Measurements from ENCODE around the gene S100A14.
A peak's percentile ranks its signal among the peaks of the same experiment; 100 is the strongest.
"Not testable (repeated sequence)": the region's sequence is repeated elsewhere in the genome, so short reads cannot be mapped to it uniquely, and the experiment has no call there.

Gene S100A14

GRCh38 chr1:153592748-153593147 lies 23.4 kb downstream of the S100A14 start:
- ATAC-seq: no peak
- H3K9me3 Mint-ChIP-seq: no peaks in the 10 kb centered on the region
- peaks cover 9% of the 10 kb centered on the region for H3K4me1 Mint-ChIP-seq
- H3K27ac Mint-ChIP-seq: no peak overlapping the region
- no peaks in the 10 kb centered on the region for H3K27me3 Mint-ChIP-seq
- no peaks in the 10 kb centered on the region for H3K36me3 Mint-ChIP-seq
- H3K4me3 Mint-ChIP-seq: no peak overlapping the region

GRCh38 chr1:153588482-153588881 lies 27.6 kb downstream of the S100A14 start:
- H3K4me1 Mint-ChIP-seq: no peaks in the 10 kb centered on the region
- H3K4me3 Mint-ChIP-seq: no peak overlapping the region
- no peaks in the 10 kb centered on the region for H3K36me3 Mint-ChIP-seq
- no peak for ATAC-seq
- H3K27me3 Mint-ChIP-seq: no peaks in the 10 kb centered on the region
- no peaks in the 10 kb centered on the region for H3K9me3 Mint-ChIP-seq
- no peak overlapping the region for H3K27ac Mint-ChIP-seq

GRCh38 chr1:153588033-153588432 lies 28.1 kb downstream of the S100A14 start:
- H3K4me1 Mint-ChIP-seq, H3K27ac Mint-ChIP-seq: not testable (repeated sequence)

DNA sequence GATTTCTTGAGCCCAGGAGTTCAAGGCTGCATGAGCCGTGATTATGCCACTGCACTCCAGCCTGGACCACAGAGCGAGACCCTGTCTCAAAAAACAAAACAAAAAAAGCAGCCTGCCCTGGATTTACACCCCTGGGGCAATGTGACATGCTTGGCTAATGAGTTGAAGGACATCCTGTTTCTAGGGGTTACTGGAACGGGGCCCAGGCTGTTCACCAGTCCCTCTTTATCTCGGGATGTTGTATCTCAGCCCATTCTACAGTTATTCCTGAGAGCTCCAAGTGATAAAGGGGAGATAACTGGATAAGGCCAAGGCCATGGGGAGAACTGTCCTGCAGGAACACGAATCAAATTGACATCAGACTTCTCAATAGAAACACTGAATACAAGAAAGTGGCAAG lies 28.8 kb downstream of the S100A14 start:
- no peaks in the 10 kb centered on the region for H3K4me1 Mint-ChIP-seq
- no peaks in the 10 kb centered on the region for H3K9me3 Mint-ChIP-seq
- H3K4me3 Mint-ChIP-seq: no peak overlapping the region
- H3K36me3 Mint-ChIP-seq: no peaks in the 10 kb centered on the region
- H3K27ac Mint-ChIP-seq: no peak overlapping the region
- ATAC-seq: no peak
- H3K27me3 Mint-ChIP-seq: no peaks in the 10 kb centered on the region

More at GRCh38 chr1:153588033-153588432, 28.1 kb downstream of the S100A14 start:
- H3K9me3 Mint-ChIP-seq, H3K36me3 Mint-ChIP-seq, ATAC-seq, H3K27me3 Mint-ChIP-seq, H3K4me3 Mint-ChIP-seq: not testable (repeated sequence)

GRCh38 chr1:153586347-153586746 lies 29.8 kb downstream of the S100A14 start:
- Mint-ChIP-seq H3K9me3 (no peaks in the 10 kb centered on the region), H3K36me3 (no peaks in the 10 kb centered on the region), H3K4me1 (no peaks in the 10 kb centered on the region), H3K27ac (no peak overlapping the region), H3K27me3 (no peaks in the 10 kb centered on the region), H3K4me3 (no peak overlapping the region)
- ATAC-seq: no peak

- Mint-ChIP-seq H3K9me3 (no peaks in the 10 kb centered on the region), H3K27me3 (no peaks in the 10 kb centered on the region), H3K36me3 (no peaks in the 10 kb centered on the region), H3K4me1 (no peaks in the 10 kb centered on the region), H3K4me3 (no peak overlapping the region), H3K27ac (no peak overlapping the region)
- ATAC-seq: no peak
These were observed 31.1 kb downstream of the S100A14 start for GRCh38 chr1:153585006-153585405.

DNA sequence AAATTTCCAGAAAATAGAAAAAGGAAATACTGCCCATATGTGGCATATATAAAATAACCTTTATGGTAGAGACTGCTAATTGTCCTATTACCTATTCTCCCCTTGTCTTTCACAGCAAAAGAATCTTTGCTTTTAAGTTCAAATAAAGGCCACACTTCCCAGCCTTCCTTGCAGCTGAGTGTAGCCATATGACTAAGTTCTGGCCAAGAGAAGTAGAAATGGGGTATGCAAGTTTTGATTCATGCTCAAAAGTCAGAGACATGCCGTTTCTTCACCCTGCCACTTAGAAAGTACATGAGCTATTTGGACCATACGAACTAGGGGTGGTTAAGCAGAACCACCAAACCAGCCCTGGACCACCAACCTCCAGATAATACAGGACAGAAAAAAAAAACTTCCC lies 32.1 kb downstream of the S100A14 start:
- no peak overlapping the region for H3K4me3 Mint-ChIP-seq
- no peaks in the 10 kb centered on the region for H3K36me3 Mint-ChIP-seq
- peaks cover 5% of the 10 kb centered on the region for H3K27me3 Mint-ChIP-seq
- H3K4me1 Mint-ChIP-seq: no peaks in the 10 kb centered on the region
- no peak for ATAC-seq
- no peaks in the 10 kb centered on the region for H3K9me3 Mint-ChIP-seq
- no peak overlapping the region for H3K27ac Mint-ChIP-seq

DNA sequence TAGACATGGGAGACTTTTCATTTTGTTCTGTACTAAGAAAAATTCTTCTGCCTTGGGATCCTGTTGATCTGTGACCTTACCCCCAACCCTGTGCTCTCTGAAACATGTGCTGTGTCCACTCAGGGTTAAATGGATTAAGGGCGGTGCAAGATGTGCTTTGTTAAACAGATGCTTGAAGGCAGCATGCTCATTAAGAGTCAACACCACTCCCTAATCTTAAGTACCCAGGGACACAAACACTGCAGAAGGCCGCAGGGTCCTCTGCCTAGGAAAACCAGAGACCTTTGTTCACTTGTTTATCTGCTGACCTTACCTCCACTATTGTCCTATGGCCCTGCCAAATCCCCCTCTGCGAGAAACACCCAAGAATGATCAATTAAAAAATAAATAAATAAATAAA lies 32.6 kb downstream of the S100A14 start:
- ATAC-seq, H3K27ac Mint-ChIP-seq, H3K36me3 Mint-ChIP-seq, H3K9me3 Mint-ChIP-seq, H3K27me3 Mint-ChIP-seq, H3K4me1 Mint-ChIP-seq, H3K4me3 Mint-ChIP-seq: not testable (repeated sequence)

- not testable (repeated sequence) for ATAC-seq, H3K36me3 Mint-ChIP-seq, H3K4me1 Mint-ChIP-seq, H3K27ac Mint-ChIP-seq, H3K9me3 Mint-ChIP-seq, H3K4me3 Mint-ChIP-seq
- peaks cover 17% of the 10 kb centered on the region for H3K27me3 Mint-ChIP-seq
These were observed 33.3 kb downstream of the S100A14 start for GRCh38 chr1:153582836-153583235.

- H3K36me3 Mint-ChIP-seq: no peaks in the 10 kb centered on the region
- no peak for ATAC-seq
- H3K27ac Mint-ChIP-seq: no peak overlapping the region
- H3K4me1 Mint-ChIP-seq: peaks cover 12% of the 10 kb centered on the region
- no peak overlapping the region for H3K4me3 Mint-ChIP-seq
- H3K9me3 Mint-ChIP-seq: no peaks in the 10 kb centered on the region
- H3K27me3 Mint-ChIP-seq: peaks cover 23% of the 10 kb centered on the region
These were observed 37.2 kb downstream of the S100A14 start for GRCh38 chr1:153578936-153579335.

GRCh38 chr1:153578490-153578889 lies 37.6 kb downstream of the S100A14 start:
- H3K27me3 Mint-ChIP-seq: peaks cover 23% of the 10 kb centered on the region
- H3K9me3 Mint-ChIP-seq: no peaks in the 10 kb centered on the region
- no peak for ATAC-seq
- H3K36me3 Mint-ChIP-seq: no peaks in the 10 kb centered on the region
- H3K4me1 Mint-ChIP-seq: peaks cover 12% of the 10 kb centered on the region
- no peak overlapping the region for H3K27ac Mint-ChIP-seq
- H3K4me3 Mint-ChIP-seq: no peak overlapping the region

DNA sequence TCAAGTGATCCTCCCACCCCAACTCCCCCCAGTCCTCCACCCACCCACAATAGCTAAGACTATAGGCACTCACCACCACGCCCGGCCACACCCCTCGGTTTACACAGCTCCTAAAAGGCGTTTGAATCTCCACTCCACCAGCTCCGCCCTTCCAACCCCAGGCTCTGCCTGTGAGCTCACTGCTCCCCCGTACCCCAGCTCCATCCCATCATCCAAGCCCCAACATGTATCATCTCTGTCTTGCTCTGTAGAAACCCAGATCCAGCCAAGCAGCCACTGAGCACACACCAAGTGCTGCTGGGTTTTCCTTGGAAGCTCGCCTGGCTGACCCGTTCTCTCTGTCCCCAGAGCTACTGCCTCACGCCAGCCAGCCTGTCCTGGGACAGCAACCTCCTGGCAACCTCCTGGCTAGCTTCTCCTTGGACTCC lies 38.5 kb downstream of the S100A14 start:
- Mint-ChIP-seq H3K4me1 (peaks cover 19% of the 10 kb centered on the region), H3K9me3 (no peaks in the 10 kb centered on the region)

DNA sequence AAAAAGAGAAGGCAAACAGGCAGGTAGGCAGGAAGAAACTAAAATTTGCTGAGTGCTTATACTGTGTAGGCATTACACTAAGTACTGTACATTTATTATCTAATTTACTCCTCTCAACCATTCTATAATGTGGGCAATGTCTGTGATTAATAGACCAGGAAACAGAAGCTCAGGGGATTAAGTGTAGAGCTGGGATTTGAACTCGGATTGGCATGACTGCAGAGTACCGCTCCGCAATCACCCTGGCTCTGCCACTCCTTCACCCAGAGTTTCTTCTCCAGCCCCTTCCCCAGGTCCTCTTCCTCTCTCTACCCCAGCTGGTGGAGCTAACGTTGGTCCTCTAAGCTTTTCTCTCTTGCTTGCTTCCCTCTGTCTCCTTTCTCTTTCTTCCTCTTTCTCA lies 39.0 kb downstream of the S100A14 start:
- H3K4me3 Mint-ChIP-seq: no peak overlapping the region
- H3K4me1 Mint-ChIP-seq: peaks cover 23% of the 10 kb centered on the region
- H3K27me3 Mint-ChIP-seq: peaks cover 23% of the 10 kb centered on the region
- H3K27ac Mint-ChIP-seq: peak overlapping the region; percentile 3
- no peaks in the 10 kb centered on the region for H3K36me3 Mint-ChIP-seq
- no peaks in the 10 kb centered on the region for H3K9me3 Mint-ChIP-seq
- ATAC-seq: no peak

More for the DNA sequence above, 38.5 kb downstream of the S100A14 start:
- Mint-ChIP-seq H3K27me3 (peaks cover 23% of the 10 kb centered on the region), H3K4me3 (no peak overlapping the region), H3K36me3 (no peaks in the 10 kb centered on the region), H3K27ac (peak overlapping the region; percentile 3)
- ATAC-seq: no peak

GRCh38 chr1:153575497-153575896 lies 40.6 kb downstream of the S100A14 start:
- peaks cover 23% of the 10 kb centered on the region for H3K27me3 Mint-ChIP-seq
- not testable (repeated sequence) for ATAC-seq, H3K27ac Mint-ChIP-seq, H3K36me3 Mint-ChIP-seq, H3K4me3 Mint-ChIP-seq, H3K9me3 Mint-ChIP-seq
- H3K4me1 Mint-ChIP-seq: peaks cover 23% of the 10 kb centered on the region

- ATAC-seq, H3K36me3 Mint-ChIP-seq, H3K4me3 Mint-ChIP-seq, H3K9me3 Mint-ChIP-seq, H3K27ac Mint-ChIP-seq: not testable (repeated sequence)
- H3K27me3 Mint-ChIP-seq: peaks cover 23% of the 10 kb centered on the region
- H3K4me1 Mint-ChIP-seq: peaks cover 23% of the 10 kb centered on the region
These were observed 41.0 kb downstream of the S100A14 start for GRCh38 chr1:153575081-153575491.

DNA sequence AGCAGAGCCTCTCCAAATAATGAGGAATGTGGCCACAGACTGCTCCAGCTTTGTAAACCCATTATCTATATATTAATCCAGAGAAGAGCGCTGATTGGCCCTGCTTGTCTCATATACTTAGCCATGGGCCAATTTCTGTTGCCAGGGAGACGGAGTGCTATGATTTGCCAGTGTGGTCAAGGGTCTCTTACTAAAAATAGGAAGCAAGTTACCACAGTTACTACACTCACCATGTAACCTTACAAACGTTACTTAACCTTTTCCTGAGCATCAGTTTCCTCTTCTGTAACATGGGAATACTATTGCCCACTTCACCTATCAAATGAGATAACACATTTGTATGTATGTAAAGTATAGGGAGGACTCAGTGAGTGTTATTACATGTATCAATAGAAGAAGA lies 42.8 kb downstream of the S100A14 start:
- no peaks in the 10 kb centered on the region for H3K36me3 Mint-ChIP-seq
- H3K27ac Mint-ChIP-seq: peak overlapping the region; percentile 44
- H3K4me3 Mint-ChIP-seq: no peak overlapping the region
- no peak for ATAC-seq
- no peaks in the 10 kb centered on the region for H3K9me3 Mint-ChIP-seq
- peaks cover 29% of the 10 kb centered on the region for H3K4me1 Mint-ChIP-seq
- H3K27me3 Mint-ChIP-seq: peaks cover 12% of the 10 kb centered on the region

DNA sequence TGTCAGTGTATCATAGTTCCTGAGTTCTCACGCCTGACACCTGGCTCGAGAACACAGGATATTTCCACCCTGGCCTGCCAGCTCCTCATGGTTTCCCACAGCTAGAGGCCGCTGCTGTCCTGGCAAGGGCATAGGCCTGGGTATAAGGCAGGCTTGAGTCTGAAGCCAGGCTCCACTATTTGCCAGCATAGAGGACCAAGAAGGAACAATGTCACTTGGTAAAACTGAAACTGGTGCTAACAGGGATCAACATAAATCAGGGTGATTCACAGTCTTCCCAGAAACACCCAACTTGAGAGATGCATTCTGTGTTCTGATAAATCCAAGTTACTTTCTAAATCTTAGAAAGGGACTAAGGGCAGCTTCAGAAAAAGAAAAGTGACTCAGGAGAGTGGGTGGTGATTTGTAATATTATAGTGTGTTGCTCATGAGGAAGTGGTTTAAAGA lies 43.5 kb downstream of the S100A14 start:
- no peak overlapping the region for H3K4me3 Mint-ChIP-seq
- peak overlapping the region; percentile 44 for H3K27ac Mint-ChIP-seq
- peaks cover 34% of the 10 kb centered on the region for H3K4me1 Mint-ChIP-seq
- H3K9me3 Mint-ChIP-seq: no peaks in the 10 kb centered on the region
- H3K36me3 Mint-ChIP-seq: no peaks in the 10 kb centered on the region
- peaks cover 4% of the 10 kb centered on the region for H3K27me3 Mint-ChIP-seq
- peak; percentile 93 for ATAC-seq
